Measurements from ENCODE around the gene PEAR1. TPM values are rescaled to one million over a fixed set of nuclear protein-coding genes. Genes with fewer than 3 reads are reported as not detected.

PEAR1 gene
- polyA plus RNA-seq, 1 of the 3 experiments (the other 2 are of a cell fraction): 1.2 TPM

DNA sequence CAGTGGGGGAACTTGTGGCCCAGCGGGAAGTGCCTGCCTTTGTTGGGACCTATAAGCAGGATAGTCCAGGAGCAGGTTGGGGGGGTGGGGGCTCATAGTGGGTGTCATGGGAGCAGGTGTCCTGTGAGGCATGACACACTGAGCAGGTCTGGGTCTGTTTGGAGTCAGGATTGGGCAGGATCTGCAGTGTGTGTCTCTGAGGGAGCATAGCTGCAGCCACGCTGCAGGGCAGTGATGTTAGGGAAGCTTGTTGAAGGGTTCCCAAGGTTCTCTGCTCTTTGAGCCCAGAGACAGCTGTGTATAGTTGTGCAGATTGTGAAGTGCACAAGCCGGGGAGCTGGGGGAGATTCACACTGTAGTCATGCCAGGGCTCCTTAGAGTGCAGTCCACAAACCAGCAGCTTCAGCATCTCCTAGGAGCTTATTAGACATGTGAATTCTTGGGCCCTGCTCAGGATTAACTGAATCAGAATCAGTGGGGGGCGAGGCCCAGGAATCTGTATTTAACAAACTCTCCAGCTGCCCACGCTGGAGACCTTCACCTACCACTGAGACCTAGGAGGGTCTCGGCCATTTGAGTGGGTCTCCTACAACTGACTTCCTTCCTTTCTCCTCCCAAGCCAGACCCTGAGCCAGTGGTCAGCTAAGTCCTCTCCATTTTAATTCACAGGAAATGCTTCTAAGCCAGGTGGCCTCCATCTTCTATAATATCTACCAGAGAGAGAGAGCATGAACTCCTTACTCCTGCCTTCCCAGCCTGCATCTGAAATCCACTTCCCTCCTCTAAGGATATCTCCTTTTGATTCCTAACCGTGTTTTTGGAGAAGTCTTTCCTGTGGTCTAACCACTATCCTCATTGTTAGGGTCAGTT lies 45.7 kb upstream of the PEAR1 start:
- WGBS (ENCODE audit: low lambda C conversion rate): 75% methylated on average over 5 of the region's 7 CpGs
- no peaks in the 10 kb centered on the region for H3K27me3 ChIP-seq (ENCODE audit: insufficient read depth)
- H3K9ac ChIP-seq: no peak overlapping the region
- H3K4me1 ChIP-seq (ENCODE audit: control insufficient read depth in 1 of 2, insufficient read depth in 2 of 2, low read depth in 1 of 2, low read length in 1 of 2): peaks cover 0 to 19% of the 10 kb centered on the region in 2 experiments; a peak in 3 of 4 replicates
- H3K79me2 ChIP-seq (ENCODE audit: insufficient read depth): no peaks in the 10 kb centered on the region
- no peaks in the 10 kb centered on the region for H3K9me2 ChIP-seq
- no peak overlapping the region for H3K27ac ChIP-seq (ENCODE audit: low read depth in 2 of 2, low read length in 1 of 2)
- H3K36me3 ChIP-seq (replicated peaks in 1 of 2; ENCODE audit: control insufficient read depth in 1 of 2, insufficient read depth in 2 of 2, low read length in 1 of 2): no peaks in the 10 kb centered on the region
- no peaks in the 10 kb centered on the region for H3F3A ChIP-seq (replicated peaks; ENCODE audit: insufficient read depth)
- H3K4me2 ChIP-seq: no peak overlapping the region
- no peak for DNase-seq
- TF ChIP-seq NRF1 (IDR thresholded peaks at IDR 0.05; ENCODE audit: low read depth, low read length) (no peak), SIN3A (IDR thresholded peaks at IDR 0.05; ENCODE audit: borderline replicate concordance, low read depth, low read length) (no peak), TAF1 (IDR thresholded peaks at IDR 0.05; ENCODE audit: borderline replicate concordance, low read depth, low read length) (no peak), ELF1 (IDR thresholded peaks at IDR 0.05) (no peak), TEAD4 (IDR thresholded peaks at IDR 0.05; ENCODE audit: borderline replicate concordance, insufficient read depth) (no peak), CTCF (IDR thresholded peaks at IDR 0.05) (no peak), POLR2AphosphoS5 (IDR thresholded peaks at IDR 0.05; ENCODE audit: low read depth, low read length) (no peak), CHD2 (IDR thresholded peaks at IDR 0.05; ENCODE audit: low read length, partially characterized antibody) (no peak), SMC3 (IDR thresholded peaks at IDR 0.05; ENCODE audit: low read depth, low read length) (no peak)
- TF ChIP-seq, protein P1, sequence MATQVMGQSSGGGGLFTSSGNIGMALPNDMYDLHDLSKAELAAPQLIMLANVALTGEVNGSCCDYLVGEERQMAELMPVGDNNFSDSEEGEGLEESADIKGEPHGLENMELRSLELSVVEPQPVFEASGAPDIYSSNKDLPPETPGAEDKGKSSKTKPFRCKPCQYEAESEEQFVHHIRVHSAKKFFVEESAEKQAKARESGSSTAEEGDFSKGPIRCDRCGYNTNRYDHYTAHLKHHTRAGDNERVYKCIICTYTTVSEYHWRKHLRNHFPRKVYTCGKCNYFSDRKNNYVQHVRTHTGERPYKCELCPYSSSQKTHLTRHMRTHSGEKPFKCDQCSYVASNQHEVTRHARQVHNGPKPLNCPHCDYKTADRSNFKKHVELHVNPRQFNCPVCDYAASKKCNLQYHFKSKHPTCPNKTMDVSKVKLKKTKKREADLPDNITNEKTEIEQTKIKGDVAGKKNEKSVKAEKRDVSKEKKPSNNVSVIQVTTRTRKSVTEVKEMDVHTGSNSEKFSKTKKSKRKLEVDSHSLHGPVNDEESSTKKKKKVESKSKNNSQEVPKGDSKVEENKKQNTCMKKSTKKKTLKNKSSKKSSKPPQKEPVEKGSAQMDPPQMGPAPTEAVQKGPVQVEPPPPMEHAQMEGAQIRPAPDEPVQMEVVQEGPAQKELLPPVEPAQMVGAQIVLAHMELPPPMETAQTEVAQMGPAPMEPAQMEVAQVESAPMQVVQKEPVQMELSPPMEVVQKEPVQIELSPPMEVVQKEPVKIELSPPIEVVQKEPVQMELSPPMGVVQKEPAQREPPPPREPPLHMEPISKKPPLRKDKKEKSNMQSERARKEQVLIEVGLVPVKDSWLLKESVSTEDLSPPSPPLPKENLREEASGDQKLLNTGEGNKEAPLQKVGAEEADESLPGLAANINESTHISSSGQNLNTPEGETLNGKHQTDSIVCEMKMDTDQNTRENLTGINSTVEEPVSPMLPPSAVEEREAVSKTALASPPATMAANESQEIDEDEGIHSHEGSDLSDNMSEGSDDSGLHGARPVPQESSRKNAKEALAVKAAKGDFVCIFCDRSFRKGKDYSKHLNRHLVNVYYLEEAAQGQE (IDR thresholded peaks at IDR 0.05; ENCODE audit: low read depth, low read length): no peak
- POLR2A ChIA-PET: interaction anchor here (0.6 to 1.3 kb wide), 3 partner anchors 14 to 199 kb away, joined by 3 read pairs; no protein-coding TSS in a partner anchor
- H3K4me3 ChIP-seq (ENCODE audit: low read depth in 2 of 2, low read length in 1 of 2): no peak overlapping the region
- CTCF ChIA-PET: interaction anchor here (0.8 to 18.0 kb wide), 7 partner anchors 9 to 141 kb away, joined by 3 to 566 read pairs (median 7); partner anchors contain the start of gene NTRK1
- no peak overlapping the region for H2AFZ ChIP-seq (ENCODE audit: low read depth)
- no peaks in the 10 kb centered on the region for H4K20me1 ChIP-seq (ENCODE audit: insufficient read depth)
- H3K9me3 ChIP-seq: no peaks in the 10 kb centered on the region
